ENCODE data around the gene VPS39.

The VPS39 gene

DNA sequence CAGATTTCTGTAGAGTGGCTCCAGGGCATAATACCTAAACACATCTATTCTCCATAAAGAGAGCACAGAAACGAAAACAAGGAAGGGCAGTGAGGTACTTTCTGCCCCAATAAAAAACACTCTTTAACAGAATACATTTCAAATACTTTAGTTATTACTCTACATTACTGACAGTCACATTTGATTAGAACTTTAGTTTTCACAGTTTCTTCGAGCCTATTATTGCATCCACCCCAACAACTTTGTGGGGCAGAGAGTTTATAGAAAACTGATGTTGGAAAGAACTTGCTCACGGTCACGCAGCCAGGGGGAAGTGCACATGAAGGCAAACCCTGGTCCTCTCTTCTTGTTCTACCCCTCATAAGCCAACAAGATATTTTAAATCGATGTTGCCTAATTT is 9.0 kb downstream of the VPS39 start:
- peak; percentile 9 for DNase-seq

- no peak for DNase-seq
These were observed 9.6 kb downstream of the VPS39 start for GRCh38 chr15:42198516-42198915.

GRCh38 chr15:42194513-42194912 is 13.6 kb downstream of the VPS39 start:
- peak; percentile 79 for DNase-seq

GRCh38 chr15:42193383-42193782 is 14.7 kb downstream of the VPS39 start:
- no peak for DNase-seq

DNA sequence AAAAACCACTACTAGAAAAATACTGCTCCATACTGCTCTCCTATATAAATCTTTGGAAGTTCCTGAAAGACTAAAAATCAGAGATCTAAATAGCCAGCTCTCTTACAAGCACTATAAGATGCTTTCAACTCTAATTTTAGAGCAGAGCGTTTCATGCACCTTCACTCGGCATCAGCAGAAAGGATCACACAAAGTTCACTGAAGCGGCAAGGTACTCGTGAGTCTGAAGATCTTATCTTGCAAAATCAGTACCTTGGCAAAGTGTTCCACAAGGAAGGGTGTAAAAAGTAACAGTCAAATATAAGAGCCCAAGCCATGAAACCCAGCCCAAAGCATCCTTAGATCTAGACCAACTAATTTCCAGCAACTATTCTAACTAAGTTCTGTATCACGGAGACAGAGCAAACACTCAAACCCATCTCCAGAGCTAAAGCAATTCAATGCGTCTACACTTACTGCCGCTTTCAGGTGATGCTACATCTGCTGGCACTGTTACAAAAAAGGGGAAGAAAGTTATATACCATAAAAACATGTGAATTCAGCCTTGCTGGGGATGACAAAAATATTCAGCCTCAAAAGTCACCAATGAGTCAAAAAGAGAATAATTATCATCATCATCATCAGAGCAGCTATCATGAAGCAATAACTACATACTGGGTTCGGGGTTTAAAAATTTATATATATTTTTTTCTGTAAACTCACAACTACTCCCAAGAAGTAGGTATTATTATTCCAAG is 16.3 kb downstream of the VPS39 start:
- DNase-seq: no peak

GRCh38 chr15:42190370-42190769 is 17.7 kb downstream of the VPS39 start:
- no peak for DNase-seq

- DNase-seq: no peak
These were observed 22.3 kb downstream of the VPS39 start for GRCh38 chr15:42185801-42186200.

DNA sequence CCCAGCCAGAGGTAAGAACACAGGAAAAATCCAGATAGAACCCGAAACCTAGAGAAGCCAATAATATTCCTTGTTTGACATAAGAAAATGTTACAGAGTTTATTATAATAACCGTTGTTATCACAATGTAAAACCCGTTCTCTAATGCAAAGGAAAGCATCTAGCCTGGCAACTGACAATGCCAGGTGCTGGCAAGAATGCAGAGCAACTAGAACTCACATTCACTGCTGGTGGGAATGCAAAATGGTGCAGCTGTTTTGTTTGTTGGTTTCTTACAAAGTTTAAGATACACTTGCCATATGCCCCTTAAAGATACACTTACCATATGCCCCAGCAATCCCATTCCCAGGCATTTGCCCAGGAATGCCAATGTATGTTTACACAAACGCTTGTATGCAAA is 23.4 kb downstream of the VPS39 start:
- no peak for DNase-seq

DNA sequence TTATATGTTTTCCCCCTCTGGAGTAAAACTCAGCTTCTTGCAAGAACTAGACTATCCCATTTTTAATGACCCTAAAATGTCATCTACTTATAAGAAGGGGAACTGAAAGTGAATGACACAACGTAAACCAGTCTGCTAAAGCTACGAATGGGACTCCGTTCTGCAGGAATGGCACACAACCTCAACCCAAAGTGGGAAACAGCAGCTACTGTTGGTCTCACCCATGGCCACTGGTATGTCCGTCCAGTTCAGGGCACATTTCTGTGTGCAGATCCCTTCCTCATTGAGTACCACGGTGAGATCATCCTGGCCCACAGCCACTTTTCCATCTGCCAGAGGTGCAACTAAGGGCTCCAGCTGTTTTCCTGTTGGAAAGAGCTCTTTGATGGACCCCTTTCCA is 23.8 kb downstream of the VPS39 start:
- DNase-seq: no peak

- no peak for DNase-seq
These were observed 25.1 kb downstream of the VPS39 start for GRCh38 chr15:42182961-42183360.

DNA sequence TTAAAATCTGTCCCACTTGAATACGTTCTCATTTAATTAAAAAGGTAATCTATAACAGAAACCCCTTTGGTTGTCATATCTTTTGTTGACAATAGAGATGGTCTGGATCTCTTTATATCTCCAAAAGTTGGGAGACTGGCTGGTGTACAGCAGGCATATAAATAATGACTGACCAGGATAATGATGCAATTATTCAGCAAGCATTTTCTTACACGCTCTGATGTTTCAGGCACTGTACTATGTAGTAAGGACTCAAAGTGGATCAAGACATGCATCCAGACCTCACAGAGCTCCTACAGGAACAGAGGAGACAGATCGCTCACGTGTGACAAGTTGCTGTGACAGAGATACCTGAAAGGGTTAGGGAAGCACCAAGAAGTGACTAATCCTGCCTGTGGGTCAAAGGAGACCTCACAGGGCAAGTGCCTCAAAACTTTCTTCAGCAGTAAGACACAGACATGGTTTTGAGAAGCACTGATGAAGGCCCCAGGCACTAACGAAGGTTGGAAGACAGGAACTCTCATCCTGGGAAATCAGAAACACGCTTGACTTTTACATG is 25.7 kb downstream of the VPS39 start:
- no peak for DNase-seq

GRCh38 chr15:42178056-42178455 is 30.0 kb downstream of the VPS39 start:
- no peak for DNase-seq

GRCh38 chr15:42175671-42176070 is 32.4 kb downstream of the VPS39 start:
- no peak for DNase-seq

- no peak for DNase-seq
These were observed 35.6 kb downstream of the VPS39 start for GRCh38 chr15:42172475-42172874.

GRCh38 chr15:42171795-42172194 is 36.3 kb downstream of the VPS39 start:
- no peak for DNase-seq

DNA sequence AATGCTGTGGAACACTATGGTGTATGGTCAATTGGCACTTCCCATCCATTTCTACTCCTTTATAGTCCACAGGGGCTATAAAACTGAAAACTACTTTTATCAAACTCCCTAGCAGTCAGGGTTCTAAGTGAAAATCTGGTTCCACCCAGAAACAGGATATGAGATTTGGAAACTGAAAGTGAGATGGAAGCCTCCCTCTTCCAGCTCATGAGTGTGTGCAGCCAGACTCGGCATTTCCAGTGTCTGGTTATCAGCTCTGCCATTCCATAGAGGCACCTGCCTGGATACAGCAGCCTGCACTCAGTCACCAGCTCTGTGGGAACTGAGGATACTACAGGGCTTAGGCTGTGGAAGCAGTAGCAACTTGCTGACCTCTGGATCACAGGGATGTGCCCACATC is 37.0 kb downstream of the VPS39 start:
- DNase-seq: no peak

DNA sequence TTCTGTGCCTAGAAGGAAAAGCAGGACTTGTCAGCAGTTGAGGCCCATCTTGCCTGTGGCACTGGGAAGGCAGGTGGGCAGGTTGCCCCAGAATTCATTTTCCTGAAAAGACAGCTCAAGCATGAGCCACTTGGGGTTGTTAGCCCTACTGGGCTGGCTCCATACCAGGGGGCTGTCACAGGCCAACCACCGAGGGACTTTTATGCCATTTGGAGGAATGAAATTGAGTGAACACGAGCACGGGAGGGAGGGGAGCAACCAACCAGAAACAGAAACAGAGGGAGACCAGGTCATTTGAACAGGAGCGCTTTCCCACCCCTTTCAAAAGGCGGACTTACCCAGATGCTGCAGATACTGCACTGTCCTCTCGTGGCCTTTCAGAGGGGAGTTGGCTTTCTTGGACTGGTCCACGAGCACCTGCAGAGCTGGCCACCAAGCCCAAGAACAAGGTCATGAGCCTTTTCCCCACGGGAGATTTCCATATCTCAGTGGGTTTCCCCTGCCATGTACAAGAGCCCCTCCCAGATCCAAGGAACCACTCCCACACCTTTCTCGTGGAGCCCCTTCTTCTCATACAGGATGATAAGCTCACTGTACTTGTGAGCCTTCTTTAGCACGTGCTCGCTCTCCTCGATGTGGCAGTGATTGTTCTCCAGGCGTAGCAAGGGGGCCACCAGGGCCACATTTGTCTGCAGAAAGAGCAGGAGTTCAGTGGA is 41.7 kb downstream of the VPS39 start:
- no peak for DNase-seq

DNA sequence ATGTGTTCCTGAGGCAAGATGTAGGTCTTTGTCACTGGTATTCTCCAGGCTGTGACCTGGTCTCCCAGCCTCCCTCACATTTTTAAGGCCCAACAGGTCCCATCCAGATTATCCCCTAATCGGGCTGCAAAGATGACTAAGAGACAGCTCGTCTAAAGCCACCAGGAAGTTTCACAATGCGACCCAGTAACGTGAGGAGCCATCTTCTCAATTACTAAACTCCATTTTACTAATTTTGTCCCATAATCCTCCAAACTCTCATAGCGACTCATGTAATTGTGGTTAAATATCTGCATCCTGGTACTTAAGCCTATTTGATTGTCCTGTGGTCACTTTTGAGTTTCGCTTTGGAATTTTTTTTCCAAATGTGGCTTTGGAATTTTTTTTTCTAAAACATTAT is 43.0 kb downstream of the VPS39 start:
- DNase-seq: peak; percentile 23

DNA sequence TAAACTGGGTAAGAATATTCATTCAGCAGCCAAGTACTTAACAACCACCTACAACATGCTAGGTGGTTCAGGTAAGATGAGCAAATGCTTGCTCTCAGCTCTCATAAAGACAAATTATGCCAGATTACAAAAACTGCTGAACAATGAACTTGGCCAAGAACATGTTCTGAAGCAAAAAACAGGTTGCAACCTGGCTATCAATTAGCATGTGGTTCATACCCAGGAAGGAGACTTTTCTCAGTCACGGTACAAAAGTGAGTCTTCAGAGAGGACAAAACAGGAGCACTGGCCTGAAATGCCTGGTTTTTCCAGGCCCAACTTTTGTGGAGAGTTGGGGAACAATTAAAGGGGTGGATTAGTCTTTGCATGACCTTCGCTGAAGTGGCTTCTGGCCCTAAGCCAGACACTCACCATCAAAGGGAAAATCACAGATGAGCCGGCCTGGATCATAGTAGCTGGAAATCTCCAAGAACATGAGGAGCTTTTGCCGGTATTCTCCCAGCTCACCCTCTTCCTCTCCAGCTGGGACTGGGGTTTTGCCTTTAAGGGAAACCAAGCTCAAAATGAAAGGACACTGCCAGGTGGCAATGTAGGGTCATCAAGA is 44.1 kb downstream of the VPS39 start:
- no peak for DNase-seq

DNA sequence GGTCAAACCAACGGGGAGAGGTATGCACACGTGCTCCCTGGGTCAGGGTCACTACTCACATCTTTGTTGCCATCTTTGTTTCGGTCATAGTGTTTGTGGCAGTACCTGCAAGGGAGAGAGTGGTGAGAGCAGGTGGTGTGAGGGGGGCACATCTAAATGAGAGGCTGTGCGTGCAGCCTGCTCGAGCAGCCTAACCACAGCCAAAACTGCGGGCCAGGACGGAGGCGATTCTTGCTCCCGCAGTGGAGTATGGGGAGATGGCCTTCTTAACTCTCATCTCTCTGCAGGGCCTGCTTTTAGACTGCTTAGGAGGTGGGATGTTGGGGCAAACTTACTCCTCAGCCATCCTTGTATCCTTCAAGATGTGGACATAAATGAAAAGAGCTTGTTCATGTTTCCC is 44.8 kb downstream of the VPS39 start:
- no peak for DNase-seq

GRCh38 chr15:42160136-42160535 is 48.0 kb downstream of the VPS39 start:
- DNase-seq: no peak

DNA sequence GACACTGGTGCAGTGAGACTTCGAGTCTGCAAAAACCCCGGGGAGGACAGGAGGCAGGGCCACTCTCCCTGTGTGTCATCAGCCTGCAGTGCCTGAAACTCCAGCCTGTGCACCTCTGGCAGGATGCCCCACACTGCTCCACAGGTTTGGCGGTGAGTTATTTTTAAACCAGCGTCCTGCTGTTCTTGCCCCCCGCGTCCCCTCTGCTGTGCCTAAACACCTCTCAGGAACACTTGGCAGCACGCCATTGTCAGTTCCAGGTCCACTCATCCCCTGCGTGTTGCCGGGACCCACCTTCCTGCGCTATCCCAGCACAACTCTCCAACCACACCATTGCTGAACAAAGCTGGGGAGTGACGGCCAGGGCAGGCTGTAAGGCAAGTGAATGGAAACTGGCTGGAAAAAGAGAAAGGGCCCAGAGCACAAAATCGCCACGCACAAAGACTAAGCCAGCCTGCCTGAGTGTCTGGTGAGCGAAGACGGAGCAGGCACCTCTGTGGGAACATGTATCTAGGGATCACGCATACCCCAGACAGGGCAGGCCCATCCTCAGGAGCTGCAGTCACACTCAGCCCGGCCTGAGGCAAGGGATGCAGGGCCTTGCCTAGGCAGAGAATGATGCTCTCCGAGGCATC is 48.6 kb downstream of the VPS39 start:
- DNase-seq: no peak

- no peak for DNase-seq
These were observed 49.2 kb downstream of the VPS39 start for GRCh38 chr15:42158941-42159340.

Measured in EL (cell line).